ENCODE results near the gene DCTD.

- TF ChIP-seq CTCF (IDR thresholded peaks at IDR 0.05; ENCODE audit: low read length) (no peak), EZH2 (optimal IDR thresholded peaks at IDR 0.05; ENCODE audit: low read depth, low read length) (no peak)
Measured at GRCh38 chr4:182913036-182913435, 4.2 kb downstream of the DCTD start.

Data from MM.1S (cell line).